Ovary (tissue), 9 donors: ENCODE results near the gene ENGASE. TPM values are rescaled to one million over a fixed set of nuclear protein-coding genes. Genes with fewer than 3 reads are reported as not detected.

Experiments used
- DNase-seq, 5 donors: peaks; one replicate each; pipeline ENCODE4 v3.0.0-alpha.2; 2019 to 2020
- H3K27ac ChIP-seq, 2 donors: fragments of 200-600 bp; one replicate each; pipeline versions ENCODE4 v1.5.1 to v1.8.0; 2019 to 2022
- H3K27me3 ChIP-seq: fragments of 200-600 bp; one replicate; pipeline ENCODE4 v1.8.0; 2022
- H3K36me3 ChIP-seq: fragments of 200-600 bp; sonication (generic); one replicate; pipeline ENCODE4 v1.5.1; 2019
- H3K4me1 ChIP-seq: one replicate; pipeline ENCODE4 v1.8.1; 2013; ENCODE audit warnings: mild to moderate bottlenecking, moderate library complexity; ENCODE audit not compliant: insufficient read depth
- H3K4me3 ChIP-seq: fragments of 200-600 bp; sonication (generic); one replicate; pipeline ENCODE4 v1.5.1; 2017
- H3K9me3 ChIP-seq, 2 donors: fragments of 200-600 bp in 1 of 2; sonication (generic) in 1 of 2; one replicate each; pipeline versions ENCODE4 v1.5.1 to v1.8.1; 2013 to 2019; ENCODE audit warnings: mild to moderate bottlenecking in 1 of 2, moderate library complexity in 1 of 2
- CTCF ChIP-seq, 3 donors: fragments of 450-650 bp in 2 of 3; fragments of 200-600 bp in 1 of 3; IDR thresholded peaks; one replicate each; pipeline versions ENCODE4 v1.5.1 to v1.8.0; 2016 to 2022; ENCODE audit warnings: antibody characterized with exemption in 3 of 3, mild to moderate bottlenecking in 1 of 3
- EP300 ChIP-seq: sonication (generic); formaldehyde crosslinking; IDR thresholded peaks from one replicate; pipeline ENCODE4 v1.6.1; 2017; ENCODE audit warnings: antibody characterized with exemption
- POLR2A ChIP-seq: fragments of 450-650 bp; IDR thresholded peaks from one replicate; pipeline ENCODE4 v1.6.1; 2017; ENCODE audit warnings: antibody characterized with exemption, mild to moderate bottlenecking, moderate library complexity
- WGBS, 3 donors: extraction: QIAGEN DNeasy Blood & Tissue Kit in 1 of 3; methylation state at CpG; one replicate each; pipeline versions ENCODE4 v1.1.5 to v1.1.7; 2013 to 2017; 5-methylcytosine and 5-hydroxymethylcytosine counted together
- intact Hi-C, 4 donors: fragments of 100-400 bp; cut with DNase I; formaldehyde crosslinking; loops; one replicate each; pipeline versions ENCODE4 v1.11.0 to v1.15.1; 2022 to 2023
- polyA plus RNA-seq, 2 donors: library from polyadenylated mRNA; stranded (reverse); fragments of 200-250 nt in 1 of 2; fragments of 350-450 nt in 1 of 2; fragmentation: Illumina TruSeq in 1 of 2; extraction: RNeasy Lipid Tissue Mini Kit (QIAGEN cat#74804) in 1 of 2; gene quantifications; one replicate each; pipeline ENCODE4 v1.2.3, GENCODE V29; 2013 to 2014
- total RNA-seq, 7 donors: library from RNA; depleted of rRNA in 2 of 7; stranded (reverse); fragments of >200 nt in 2 of 7; fragmentation: NEBNext Ultra II Directional in 3 of 7; extraction: Animal tissue kit (Norgen Biotek cat#: 25700) in 3 of 7; gene quantifications; one replicate each; pipeline versions ENCODE4 v1.1.0 to v1.2.4, GENCODE V29; 2016 to 2023
- donor health status: DM: no; HTN: no; CAD: no; lungs with moderate emphysema.
- donor health status: DM: no; HTN: no; CAD: no.
- donor health status: Bipolar disorder and iron deficiency.
- donor health status: DM: yes; HTN: yes; CAD: no.
- donor health status: DM: no; HTN: no; CAD: no.
- donor health status: DM: yes; HTN: yes; CAD: no.

The ENGASE gene
- total and polyA plus RNA-seq, 9 donors, result 6.0 to 61.5 (median 39.7) TPM

DNA sequence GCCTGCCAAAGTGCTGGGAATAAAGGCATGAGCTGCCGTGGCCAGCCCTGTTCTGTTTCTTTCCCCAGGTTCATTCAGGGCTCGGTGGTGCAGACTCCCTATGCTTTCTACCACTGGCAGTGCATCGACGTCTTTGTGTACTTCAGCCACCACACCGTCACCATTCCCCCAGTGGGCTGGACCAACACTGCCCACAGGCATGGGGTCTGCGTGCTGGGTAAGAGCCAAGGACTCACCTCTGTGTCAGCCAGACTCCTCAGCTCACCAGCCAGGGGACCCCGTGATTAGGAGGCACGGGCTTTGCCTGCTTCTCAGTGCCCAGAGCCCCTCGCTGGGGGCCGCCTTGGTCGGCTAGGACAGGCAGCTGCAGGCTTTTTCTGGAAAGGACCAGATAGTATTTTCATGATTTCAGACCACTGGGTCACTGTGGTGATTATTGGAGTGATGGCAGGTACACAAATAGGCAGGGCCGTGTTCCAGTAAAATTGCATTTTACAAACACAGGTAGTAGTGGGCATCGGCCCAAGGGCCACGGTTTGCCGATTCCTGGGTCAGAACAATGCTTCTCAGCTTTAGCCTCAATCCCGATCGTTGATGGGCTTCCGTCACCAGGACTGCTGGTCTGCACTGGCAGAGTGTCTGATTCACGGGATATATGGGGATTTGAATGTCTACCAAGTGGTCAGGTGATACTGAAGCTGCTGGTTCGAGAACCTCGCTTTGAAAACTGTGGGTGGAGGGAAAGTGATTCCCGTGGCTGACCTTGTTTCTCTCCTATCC lies 5.0 kb downstream of the ENGASE start:
- DNase-seq, result peak in 1 of 5 donors; percentile 26
- Histone ChIP-seq H3K36me3 (no peaks in the 10 kb centered on the region), H3K27ac (no peak overlapping the region), H3K9me3 (no peaks in the 10 kb centered on the region), H3K4me3 (no peak overlapping the region), H3K27me3 (no peaks in the 10 kb centered on the region), H3K4me1 (no peaks in the 10 kb centered on the region)
- 88 to 92% (median 88%) methylated on average over 22 of the region's 22 CpGs for WGBS, 3 donors
- no peak for TF ChIP-seq CTCF (IDR thresholded peaks at IDR 0.05)
- TF ChIP-seq POLR2A, result no peak
- no peak for TF ChIP-seq EP300
- intact Hi-C loops, result no loop called here

DNA sequence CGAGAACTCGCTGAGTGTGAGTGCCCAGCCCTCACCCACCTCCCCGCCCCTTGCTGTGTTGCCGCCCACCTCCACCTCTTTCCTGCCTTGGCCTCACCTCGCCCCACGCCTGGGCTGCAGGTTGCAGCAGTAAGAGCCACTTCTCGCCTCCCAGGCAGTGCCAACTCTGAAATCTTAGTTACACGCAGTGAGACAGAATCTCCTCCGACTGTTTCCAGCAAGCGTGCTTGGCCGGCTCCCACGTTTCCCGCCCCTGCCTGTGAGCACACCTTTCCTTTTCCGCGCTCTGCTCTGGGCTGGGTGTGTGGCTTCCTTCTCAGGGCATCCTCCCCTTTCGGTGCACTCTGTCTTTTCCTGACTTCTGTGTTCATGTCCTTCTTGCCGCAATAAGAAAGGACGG lies 5.7 kb downstream of the ENGASE start:
- TF ChIP-seq CTCF (IDR thresholded peaks at IDR 0.05) (no peak), POLR2A (no peak), EP300 (no peak)
- WGBS, 3 donors, result 81 to 85% (median 83%) methylated on average over 18 of the region's 18 CpGs
- no peak for DNase-seq
- intact Hi-C loops, result no loop called here
- Histone ChIP-seq H3K4me1 (no peaks in the 10 kb centered on the region), H3K9me3 (no peaks in the 10 kb centered on the region), H3K27me3 (no peaks in the 10 kb centered on the region), H3K36me3 (no peaks in the 10 kb centered on the region), H3K4me3 (no peak overlapping the region), H3K27ac (no peak overlapping the region)

- no peak overlapping the region for H3K4me3 ChIP-seq
- WGBS, 3 donors, result 92 to 96% (median 96%) methylated on average over 17 of the region's 17 CpGs
- no peaks in the 10 kb centered on the region for H3K9me3 ChIP-seq
- H3K4me1 ChIP-seq, result no peaks in the 10 kb centered on the region
- no peaks in the 10 kb centered on the region for H3K27me3 ChIP-seq
- no peaks in the 10 kb centered on the region for H3K36me3 ChIP-seq
- TF ChIP-seq POLR2A (no peak), CTCF (IDR thresholded peaks at IDR 0.05) (no peak), EP300 (no peak)
- H3K27ac ChIP-seq, result no peak overlapping the region
- intact Hi-C loops, result no loop called here
- DNase-seq, result no peak
Measured at GRCh38 chr17:79080761-79081290, 6.2 kb downstream of the ENGASE start.

DNA sequence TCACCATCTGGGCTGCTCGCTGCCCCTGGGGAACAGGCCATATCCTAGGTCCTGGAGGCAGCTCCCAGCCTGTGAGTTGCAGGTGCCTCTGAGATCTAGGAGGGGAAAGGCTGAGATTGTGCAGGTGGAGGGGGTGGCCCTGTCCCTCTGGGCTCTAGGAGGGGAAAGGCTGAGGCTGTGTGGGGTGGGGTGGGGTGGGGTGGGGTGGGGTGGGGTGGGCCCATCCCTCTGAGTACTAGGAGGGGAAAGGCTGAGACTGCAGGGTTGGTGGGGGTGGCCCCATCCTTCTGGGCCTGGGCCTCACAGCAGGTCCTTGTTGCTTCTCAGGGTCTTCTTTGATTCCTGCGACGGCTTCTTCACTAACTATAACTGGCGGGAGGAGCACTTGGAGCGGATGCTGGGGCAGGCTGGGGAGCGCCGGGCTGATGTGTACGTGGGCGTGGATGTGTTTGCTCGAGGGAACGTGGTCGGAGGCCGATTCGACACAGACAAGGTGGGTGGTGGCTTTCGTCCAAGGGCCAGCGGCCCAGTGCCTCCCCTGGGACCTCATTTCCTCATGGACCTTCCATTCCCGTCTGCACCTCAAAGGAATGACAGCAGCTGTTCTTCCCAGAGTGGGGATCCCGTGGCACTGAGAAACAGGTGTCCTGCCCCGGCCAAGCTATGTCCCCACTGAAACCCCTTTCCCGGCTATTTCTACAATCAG lies 7.1 kb downstream of the ENGASE start:
- Histone ChIP-seq H3K27me3 (no peaks in the 10 kb centered on the region), H3K36me3 (no peaks in the 10 kb centered on the region), H3K9me3 (no peaks in the 10 kb centered on the region), H3K27ac (no peak overlapping the region), H3K4me3 (no peak overlapping the region), H3K4me1 (no peaks in the 10 kb centered on the region)
- DNase-seq, result no peak
- TF ChIP-seq POLR2A, result no peak
- no peak for TF ChIP-seq EP300
- no peak for TF ChIP-seq CTCF (IDR thresholded peaks at IDR 0.05)
- intact Hi-C loops, result no loop called here
- whole genome bisulfite sequencing, 3 donors, result 63 to 75% (median 64%) methylated on average over 20 of the region's 20 CpGs
